K562 (cell line): ENCODE data around the gene HSP90AA1. TPM values are rescaled to one million over a fixed set of nuclear protein-coding genes. Genes with fewer than 3 reads are reported as not detected.

ENCODE experiments used
- E2F6 ChIP-seq, 2 experiments: IDR thresholded peaks; 2 replicates each; pipeline ENCODE4 v1.6.1; 2011; ENCODE audit warnings: borderline replicate concordance in 1 of 2, control low read depth in 1 of 2, low read depth in 1 of 2, low read length in 1 of 2, mild to moderate bottlenecking in 1 of 2, mixed read lengths in 1 of 2, moderate library complexity in 1 of 2; ENCODE audit not compliant: insufficient read depth in 1 of 2, insufficient read length in 1 of 2, poor library complexity in 1 of 2, severe bottlenecking in 1 of 2; ENCODE audit errors: extremely low read depth in 1 of 2
- GTF3C2 ChIP-seq: IDR thresholded peaks from 3 replicates; pipeline ENCODE4 v1.6.1; 2011; ENCODE audit warnings: borderline replicate concordance, mild to moderate bottlenecking, moderate library complexity; ENCODE audit not compliant: insufficient read length; ENCODE audit errors: extremely low read depth
- JUN ChIP-seq, 2 experiments: sonication (generic) in 1 of 2; formaldehyde crosslinking in 1 of 2; IDR thresholded peaks; 2 replicates each; pipeline versions ENCODE4 v1.6.1 to v1.8.0; 2012 to 2022; ENCODE audit warnings: borderline replicate concordance in 2 of 2, mild to moderate bottlenecking in 2 of 2, improper control_type of control experiment in 1 of 2, low read depth in 1 of 2, low read length in 1 of 2, missing genetic modification reagents in 1 of 2
- KDM1A ChIP-seq, 2 experiments: fragments of 450-650 bp; IDR thresholded peaks; 2 replicates each; pipeline ENCODE4 v1.6.1; 2016; ENCODE audit warnings: mild to moderate bottlenecking in 2 of 2
- NR0B1 ChIP-seq: fragments of 450-650 bp; IDR thresholded peaks from one replicate; pipeline ENCODE4 v1.6.1; 2018; ENCODE audit warnings: mild to moderate bottlenecking, moderate library complexity; ENCODE audit not compliant: partially characterized antibody
- PHB2 ChIP-seq: fragments of 450-650 bp; IDR thresholded peaks from 2 replicates; pipeline ENCODE4 v1.6.1; 2017; ENCODE audit warnings: low read depth
- POU5F1 ChIP-seq: fragments of 150-350 bp; IDR thresholded peaks from 2 replicates; pipeline ENCODE4 v1.6.1; 2014; ENCODE audit warnings: borderline replicate concordance, low read length, low read depth, mild to moderate bottlenecking; ENCODE audit not compliant: partially characterized antibody
- PTTG1 ChIP-seq: fragments of 450-650 bp; IDR thresholded peaks from 2 replicates; pipeline ENCODE4 v1.6.1; 2016; ENCODE audit warnings: low read depth, mild to moderate bottlenecking, missing genetic modification characterization, missing compliant biosample characterization
- SNIP1 ChIP-seq: fragments of 450-650 bp; IDR thresholded peaks from 2 replicates; pipeline ENCODE4 v1.7.1; 2017; ENCODE audit warnings: low read depth, mild to moderate bottlenecking
- TBL1XR1 ChIP-seq, 2 experiments: IDR thresholded peaks; 2 replicates each; pipeline ENCODE4 v1.6.1; 2012; ENCODE audit warnings: improper control_type of control experiment in 2 of 2, low read length in 2 of 2, mild to moderate bottlenecking in 1 of 2
- THAP12 ChIP-seq: fragments of 250-450 bp; sonication (Bioruptor Pico); IDR thresholded peaks from 2 replicates; pipeline ENCODE4 v1.9.0; 2021; ENCODE audit warnings: mild to moderate bottlenecking, inconsistent platforms
- ZFX ChIP-seq: sonication (generic); formaldehyde crosslinking; IDR thresholded peaks from 2 replicates; pipeline ENCODE4 v1.8.0; 2022; ENCODE audit warnings: mild to moderate bottlenecking, missing genetic modification reagents, moderate library complexity
- ZNF134 ChIP-seq: fragments of 250-450 bp; sonication (Bioruptor Pico); conservative IDR thresholded peaks from 2 replicates; pipeline ENCODE4 v1.4.0; 2020
- ZNF444 ChIP-seq: fragments of 250-450 bp; sonication (Bioruptor Pico); IDR thresholded peaks from 2 replicates; pipeline ENCODE4 v1.4.0; 2020; ENCODE audit warnings: mild to moderate bottlenecking, moderate library complexity
- ZNF644 ChIP-seq: fragments of 200-800 bp; sonication (Bioruptor generic); IDR thresholded peaks from 2 replicates; pipeline ENCODE4 v1.6.1; 2016; ENCODE audit warnings: low read depth, missing genetic modification characterization, missing compliant biosample characterization
- polyA plus RNA-seq, 8 experiments: library from polyadenylated mRNA; depleted of rRNA in 4 of 8; stranded (reverse) in 5 of 8; unstranded in 3 of 8; fragments of >200 nt; fragmentation: Nextera tagmentation in 2 of 8; fragmentation: Illumina TruSeq in 1 of 8; extraction: Ambion mirVana in 2 of 8; extraction: Trizol in 1 of 8; gene quantifications; 2 replicates each; pipeline versions ENCODE4 v1.2.1 to v1.2.3, GENCODE V29; 2011 to 2014; ENCODE audit warnings: inconsistent platforms in 1 of 8, missing spikeins in 1 of 8
- total RNA-seq, 7 experiments: library from RNA; depleted of rRNA in 6 of 7; stranded (reverse); fragments of >200 nt in 6 of 7; fragmentation: Illumina TruSeq in 2 of 7; extraction: Trizol in 2 of 7; gene quantifications; 2 replicates each; pipeline versions ENCODE4 v1.2.1 to v1.2.3, GENCODE V29; 2011 to 2021; ENCODE audit warnings: low replicate concordance in 1 of 7
- TF ChIP-seq, protein P1 (sequence below), 3 experiments: fragments of 200-800 bp in 1 of 3; sonication (Bioruptor generic) in 1 of 3; sonication (generic) in 1 of 3; formaldehyde crosslinking in 1 of 3; IDR thresholded peaks; 2 replicates each; pipeline versions ENCODE4 v1.6.1 to v1.8.0; 2016 to 2022; ENCODE audit warnings: mild to moderate bottlenecking in 2 of 3, missing compliant biosample characterization in 2 of 3, missing genetic modification characterization in 2 of 3, missing genetic modification reagents in 1 of 3

HSP90AA1 gene
- total and polyA plus RNA-seq, 9 of the 15 experiments (the other 6 are each of a cell fraction or from before 2014, with no cell fraction given) = 377 to 1,731 (median 879) TPM

- TF ChIP-seq E2F6 (IDR thresholded peaks at IDR 0.05; ENCODE audit: borderline replicate concordance in 1 of 2, extremely low read depth in 1 of 2, insufficient read depth in 1 of 2, insufficient read length in 1 of 2, low read depth in 1 of 2, low read length in 1 of 2, poor library complexity in 1 of 2, severe bottlenecking in 1 of 2) (no peak), ZNF444 (CRISPR knock-in tag) (no peak), ZNF134 (no peak), KDM1A (IDR thresholded peaks at IDR 0.05) (no peak), NR0B1 (no peak), ZNF644 (no peak), GTF3C2 (no peak), THAP12 (CRISPR knock-in tag) (no peak), PTTG1 (tag) (no peak), JUN (IDR thresholded peaks at IDR 0.05; ENCODE audit: borderline replicate concordance, low read depth, low read length) (peak; percentile 86), JUN (CRISPR knock-in tag; IDR thresholded peaks at IDR 0.05; ENCODE audit: borderline replicate concordance) (no peak), ZFX (0 out of 2 replicates have a peak, but pooled peaks have one; percentile 24), PHB2 (no peak), POU5F1 (no peak), TBL1XR1 (IDR thresholded peaks at IDR 0.05; ENCODE audit: low read length in 2 of 2) (0 out of 4 replicates have a peak, but pooled peaks of 1 of the 2 experiments have one; percentile 18), SNIP1 (no peak)
- TF ChIP-seq, protein P1, sequence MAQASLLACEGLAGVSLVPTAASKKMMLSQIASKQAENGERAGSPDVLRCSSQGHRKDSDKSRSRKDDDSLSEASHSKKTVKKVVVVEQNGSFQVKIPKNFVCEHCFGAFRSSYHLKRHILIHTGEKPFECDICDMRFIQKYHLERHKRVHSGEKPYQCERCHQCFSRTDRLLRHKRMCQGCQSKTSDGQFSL (CRISPR knock-in tag; IDR thresholded peaks at IDR 0.05) = no peak
- TF ChIP-seq, protein P1 (tag; IDR thresholded peaks at IDR 0.05) = no peak
Measured at GRCh38 chr14:102095231-102095870, 8.5 kb upstream of the HSP90AA1 start (continued).
